PC-9 (cell line): ENCODE data around the gene NAT9.

Source experiments
- CTCF ChIP-seq: fragments of 200-600 bp; sonication (generic); conservative IDR thresholded peaks from 2 replicates; pipeline ENCODE4 v1.6.1; 2017; ENCODE audit warnings: mixed run types, antibody characterized with exemption, mild to moderate bottlenecking, moderate library complexity
- EZH2 ChIP-seq: fragments of 200-600 bp; sonication (generic); IDR thresholded peaks from 2 replicates; pipeline ENCODE4 v1.8.0; 2017; ENCODE audit warnings: antibody characterized with exemption, low read depth

- no peak for TF ChIP-seq CTCF
- no peak for TF ChIP-seq EZH2
These were observed 14.7 kb downstream of the NAT9 start for GRCh38 chr17:74761419-74761818.
